H1 (cell line): Measurements from ENCODE around the gene ZBTB7B. TPM values are rescaled to one million over a fixed set of nuclear protein-coding genes. Genes with fewer than 3 reads are reported as not detected.

Experiments
- CTCF ChIA-PET: fragments of 300-600 bp; sonication (Branson Sonifier 250); formaldehyde crosslinking; loops from one replicate; lab custom pipeline; 2021; ENCODE audit not compliant: partially characterized antibody; lab: Charles Lee
- POLR2A ChIA-PET: fragments of 300-600 bp; sonication (Branson Sonifier 250); formaldehyde crosslinking; loops from one replicate; lab custom pipeline; 2021; ENCODE audit warnings: inconsistent platforms; ENCODE audit not compliant: partially characterized antibody; lab: Charles Lee
- DNase-seq, 2 experiments: peaks; one replicate each; pipeline versions ENCODE4 v3.0.0 to v3.0.0-alpha.2; 2010 to 2022; ENCODE audit warnings: low spot score in 2 of 2, low read depth in 1 of 2, mixed read lengths in 1 of 2
- FAIRE-seq: peaks from 2 replicates; lab custom pipeline; 2011; peaks lifted over from hg19 to GRCh38; lab: Jason Lieb, UNC
- H2AFZ ChIP-seq: 2 replicates; pipeline ENCODE4 v1.8.1; 2012; ENCODE audit warnings: low read length, inconsistent platforms
- H2AK5ac ChIP-seq: 2 replicates; pipeline ENCODE4 v1.6.1; 2013; ENCODE audit warnings: low read depth, low read length
- H2BK120ac ChIP-seq: replicated peaks from 2 replicates; pipeline ENCODE3; 2013; ENCODE audit warnings: low read depth, low read length, inconsistent platforms
- H2BK12ac ChIP-seq: 2 replicates; pipeline ENCODE4 v1.6.1; 2013; ENCODE audit warnings: low read depth, low read length
- H2BK15ac ChIP-seq: 2 replicates; pipeline ENCODE4 v1.6.1; 2013; ENCODE audit warnings: low read length
- H2BK20ac ChIP-seq: 2 replicates; pipeline ENCODE4 v1.6.1; 2013; ENCODE audit warnings: low read length
- H2BK5ac ChIP-seq: 2 replicates; pipeline ENCODE4 v1.6.1; 2013; ENCODE audit warnings: low read depth, low read length
- H3K14ac ChIP-seq: 2 replicates; pipeline ENCODE4 v1.6.1; 2013; ENCODE audit warnings: inconsistent platforms; ENCODE audit not compliant: insufficient read length
- H3K18ac ChIP-seq: 2 replicates; pipeline ENCODE4 v1.6.1; 2013; ENCODE audit warnings: low read length; ENCODE audit errors: extremely low read depth
- H3K23ac ChIP-seq: 2 replicates; pipeline ENCODE4 v1.6.1; 2013; ENCODE audit warnings: inconsistent platforms; ENCODE audit not compliant: insufficient read length
- H3K23me2 ChIP-seq: 2 replicates; pipeline ENCODE4 v1.6.1; 2013; ENCODE audit warnings: low read depth, low read length
- H3K27ac ChIP-seq: 2 replicates; pipeline ENCODE4 v1.6.1; 2011; ENCODE audit warnings: low read depth, low read length, inconsistent platforms
- H3K27me3 ChIP-seq, 4 experiments: replicated peaks in 1 of 4; 1 replicate in 1 of 4; 2 replicates in 3 of 4; pipeline versions ENCODE4 v1.6.1 to v1.8.1; 2011 to 2013; ENCODE audit warnings: low read length in 3 of 4, mild to moderate bottlenecking in 3 of 4, inconsistent platforms in 2 of 4, mixed read lengths in 2 of 4, moderate library complexity in 1 of 4; ENCODE audit not compliant: control insufficient read depth in 3 of 4, insufficient read depth in 3 of 4; ENCODE audit errors: extremely low read depth in 1 of 4
- H3K36me3 ChIP-seq, 4 experiments: 2 replicates each; pipeline versions ENCODE4 v1.6.1 to v1.8.1; 2011 to 2013; ENCODE audit warnings: mild to moderate bottlenecking in 4 of 4, low read length in 3 of 4, moderate library complexity in 2 of 4, control low read depth in 1 of 4, inconsistent platforms in 1 of 4; ENCODE audit not compliant: insufficient read depth in 4 of 4, control insufficient read depth in 2 of 4
- H3K4ac ChIP-seq: replicated peaks from 2 replicates; pipeline ENCODE3; 2013; ENCODE audit warnings: low read length, low read depth, mixed read lengths, inconsistent platforms; ENCODE audit not compliant: insufficient read length
- H3K4me1 ChIP-seq, 4 experiments: replicated peaks in 1 of 4; 1 replicate in 1 of 4; 2 replicates in 3 of 4; pipeline versions ENCODE4 v1.6.1 to v1.8.1; 2011 to 2013; ENCODE audit warnings: low read length in 3 of 4, inconsistent platforms in 2 of 4, mixed read lengths in 1 of 4; ENCODE audit not compliant: insufficient read depth in 4 of 4, control insufficient read depth in 3 of 4
- H3K4me2 ChIP-seq, 2 experiments: 2 replicates each; pipeline versions ENCODE4 v1.6.1 to v1.8.1; 2011 to 2013; ENCODE audit warnings: low read depth in 2 of 2, low read length in 2 of 2, control low read depth in 1 of 2, inconsistent platforms in 1 of 2, mild to moderate bottlenecking in 1 of 2; ENCODE audit not compliant: insufficient read depth in 1 of 2
- H3K4me3 ChIP-seq, 4 experiments: fragments of 200-600, 300-600 bp in 1 of 4; sonication (generic), shearing (Covaris generic), sonication (Bioruptor Twin) in 1 of 4; 2 replicates each; pipeline versions ENCODE4 v1.5.1 to v1.8.1; 2011 to 2016; ENCODE audit warnings: low read length in 4 of 4, low read depth in 3 of 4, control low read depth in 2 of 4, inconsistent platforms in 2 of 4, mild to moderate bottlenecking in 2 of 4, mixed read lengths in 1 of 4, moderate library complexity in 1 of 4; ENCODE audit not compliant: insufficient read depth in 2 of 4; ENCODE audit errors: extremely low read depth in 1 of 4
- H3K56ac ChIP-seq: replicated peaks from 2 replicates; pipeline ENCODE3; 2013; ENCODE audit warnings: low read depth, mild to moderate bottlenecking, mixed read lengths, low read length, inconsistent platforms; ENCODE audit not compliant: insufficient read length
- H3K79me1 ChIP-seq: 2 replicates; pipeline ENCODE4 v1.6.1; 2013; ENCODE audit warnings: low read depth, low read length, control low read depth
- H3K79me2 ChIP-seq, 2 experiments: 2 replicates each; pipeline versions ENCODE4 v1.6.1 to v1.8.1; 2012 to 2013; ENCODE audit warnings: low read length in 2 of 2, mild to moderate bottlenecking in 2 of 2, inconsistent platforms in 1 of 2; ENCODE audit not compliant: insufficient read depth in 2 of 2, control insufficient read depth in 1 of 2
- H3K9ac ChIP-seq, 4 experiments: replicated peaks in 1 of 4; 1 replicate in 1 of 4; 2 replicates in 3 of 4; pipeline versions ENCODE4 v1.6.1 to v1.8.1; 2011 to 2013; ENCODE audit warnings: low read depth in 3 of 4, low read length in 3 of 4, control low read depth in 2 of 4, mild to moderate bottlenecking in 2 of 4, moderate library complexity in 2 of 4, inconsistent platforms in 1 of 4; ENCODE audit errors: extremely low read depth in 1 of 4
- H3K9me3 ChIP-seq, 2 experiments: 2 replicates each; pipeline versions ENCODE4 v1.6.1 to v1.8.1; 2012 to 2013; ENCODE audit warnings: mild to moderate bottlenecking in 2 of 2, moderate library complexity in 2 of 2, control low read depth in 1 of 2, inconsistent platforms in 1 of 2, low read depth in 1 of 2, low read length in 1 of 2, mixed read lengths in 1 of 2; ENCODE audit not compliant: insufficient read depth in 2 of 2
- H4K20me1 ChIP-seq, 2 experiments: replicated peaks in 1 of 2; 2 replicates each; pipeline versions ENCODE3 to v1.8.1; 2011 to 2013; ENCODE audit warnings: inconsistent platforms in 2 of 2, low read length in 2 of 2, mild to moderate bottlenecking in 1 of 2; ENCODE audit not compliant: insufficient read depth in 2 of 2, control insufficient read depth in 1 of 2
- H4K5ac ChIP-seq: 2 replicates; pipeline ENCODE4 v1.6.1; 2013; ENCODE audit warnings: low read length, low read depth, mixed read lengths, inconsistent platforms; ENCODE audit not compliant: insufficient read length
- H4K8ac ChIP-seq: 2 replicates; pipeline ENCODE4 v1.8.0; 2013; ENCODE audit warnings: mild to moderate bottlenecking, moderate library complexity, low read length, inconsistent platforms; ENCODE audit not compliant: insufficient read depth; ENCODE audit errors: extremely low read depth
- H4K91ac ChIP-seq: replicated peaks from 2 replicates; pipeline ENCODE3; 2013; ENCODE audit warnings: low read length, mixed read lengths, inconsistent platforms; ENCODE audit not compliant: insufficient read length
- CHD1 ChIP-seq: IDR thresholded peaks from 2 replicates; pipeline ENCODE4 v1.6.1; 2012; ENCODE audit warnings: low read depth, low read length, improper control_type of control experiment
- CREB1 ChIP-seq: IDR thresholded peaks from 2 replicates; pipeline ENCODE4 v1.6.1; 2012; ENCODE audit warnings: inconsistent platforms
- CTBP2 ChIP-seq: IDR thresholded peaks from 2 replicates; pipeline ENCODE4 v1.7.0; 2011; ENCODE audit warnings: borderline replicate concordance, mild to moderate bottlenecking, moderate library complexity, mixed read lengths, low read length; ENCODE audit not compliant: insufficient read depth, insufficient read length
- EP300 ChIP-seq, 2 experiments: IDR thresholded peaks; 1 replicate in 1 of 2; 2 replicates in 1 of 2; pipeline ENCODE4 v1.6.1; 2011 to 2012; ENCODE audit warnings: low read depth in 2 of 2, low read length in 2 of 2, mild to moderate bottlenecking in 2 of 2, borderline replicate concordance in 1 of 2, inconsistent platforms in 1 of 2, moderate library complexity in 1 of 2
- EZH2 ChIP-seq: fragments of 200-600 bp; sonication (generic); IDR thresholded peaks from 2 replicates; pipeline ENCODE4 v1.7.1; 2012; ENCODE audit warnings: low read depth, mild to moderate bottlenecking, moderate library complexity, low read length, inconsistent platforms; ENCODE audit not compliant: severe bottlenecking
- KDM1A ChIP-seq: fragments of 200-600, 300-600 bp; sonication (generic); IDR thresholded peaks from 2 replicates; pipeline ENCODE4 v1.7.1; 2016; ENCODE audit warnings: mild to moderate bottlenecking, low read length, borderline replicate concordance
- NRF1 ChIP-seq: IDR thresholded peaks from 2 replicates; pipeline ENCODE4 v1.6.1; 2011; ENCODE audit warnings: mild to moderate bottlenecking, low read depth, low read length, improper control_type of control experiment
- SIRT6 ChIP-seq: IDR thresholded peaks from one replicate; pipeline ENCODE4 v1.7.1; 2012; ENCODE audit warnings: low read length, inconsistent platforms
- SP1 ChIP-seq: IDR thresholded peaks from 2 replicates; pipeline ENCODE4 v1.6.1; 2011; ENCODE audit warnings: low read depth, low read length
- ZNF274 ChIP-seq: IDR thresholded peaks from 2 replicates; pipeline ENCODE4 v1.7.0; 2012; ENCODE audit warnings: low read length, borderline replicate concordance; ENCODE audit errors: extremely low read depth
- WGBS, 2 experiments: shearing (Covaris generic) in 1 of 2; methylation state at CpG; one replicate each; pipeline versions ENCODE4 v1.1.6 to v1.1.7; 2013 to 2015; ENCODE audit warnings: low lambda C conversion rate in 2 of 2, mixed read lengths in 2 of 2, inconsistent platforms in 1 of 2, low coverage in 1 of 2, missing lambda C conversion rate in 1 of 2; ENCODE audit not compliant: insufficient replicate concordance in 2 of 2, insufficient coverage in 1 of 2, insufficient read length in 1 of 2; ENCODE audit errors: extremely low coverage in 1 of 2, missing lambda C conversion rate in 1 of 2; 5-methylcytosine and 5-hydroxymethylcytosine counted together
- polyA plus RNA-seq, 7 experiments: library from polyadenylated mRNA; depleted of rRNA in 3 of 7; stranded (reverse) in 5 of 7; unstranded in 2 of 7; fragments of >200 nt in 5 of 7; fragments of 200-250 nt in 2 of 7; gene quantifications; 1 replicate in 5 of 7; 2 replicates in 1 of 7; 4 replicates in 1 of 7; pipeline versions ENCODE4 v1.2.1 to v1.2.3, GENCODE V29; 2011 to 2013; ENCODE audit warnings: missing spikeins in 2 of 7, mixed read lengths in 2 of 7
- total RNA-seq: library from RNA; stranded (reverse); fragmentation: NEBNext Ultra II Directional; extraction: Animal tissue kit (Norgen Biotek cat#: 25700); gene quantifications from 2 replicates; pipeline ENCODE4 v1.2.1, GENCODE V29; 2021

ZBTB7B gene
- total and polyA plus RNA-seq, 2 of the 8 experiments (the other 6 are each of a cell fraction or from before 2014, with no cell fraction given) = 24.5 to 36.9 TPM

GRCh38 chr1:155011437-155012025, 8.9 kb downstream of the ZBTB7B start:
- Histone ChIP-seq H2BK120ac (peak overlapping the region; percentile 33), H3K36me3 (peaks cover 0 to 25% (median 13%) of the 10 kb centered on the region in 4 experiments; a peak in 4 of 8 replicates), H3K4me2 (peak overlapping the region; percentile 50 to 61; a peak in 2 of 4 replicates), H3K9ac (no peak overlapping the region), H3K4ac (no peak overlapping the region), H3K23ac (no peak overlapping the region), H2AFZ (no peak overlapping the region), H2BK12ac (peak overlapping the region; percentile 94; the same call in 1 of the 2 replicates), H2BK15ac (peak overlapping the region; percentile 53; the same call in 1 of the 2 replicates), H3K4me3 (no peak overlapping the region), H3K56ac (no peak overlapping the region), H3K27ac (no peak overlapping the region), H2BK5ac (0 out of 2 replicates have a peak overlapping the region, but pooled peaks have one; percentile 87), H3K79me2 (peaks cover 0 to 33% of the 10 kb centered on the region in 2 experiments; a peak in 3 of 4 replicates), H3K18ac (peak overlapping the region; percentile 87; the same call in 1 of the 2 replicates), H4K5ac (peak overlapping the region; percentile 53), H2BK20ac (no peak overlapping the region), H4K20me1 (peaks cover 0 to 9% of the 10 kb centered on the region in 2 experiments), H3K23me2 (no peaks in the 10 kb centered on the region; the same call in 1 of the 2 replicates), H3K27me3 (no peaks in the 10 kb centered on the region), H4K91ac (peak overlapping the region; percentile 34), H3K79me1 (peaks cover 15% of the 10 kb centered on the region), H4K8ac (peak overlapping the region; percentile 15; the same call in 1 of the 2 replicates), H3K4me1 (peaks cover 8 to 47% (median 34%) of the 10 kb centered on the region in 4 experiments), H3K14ac (no peak overlapping the region), H3K9me3 (no peaks in the 10 kb centered on the region), H2AK5ac (0 out of 2 replicates have a peak overlapping the region, but pooled peaks have one; percentile 33)
- WGBS, 2 experiments = 93% methylated on average over 3 of the region's 6 CpGs; no CpG with 5 or more reads in 1 of the 2 experiments
- DNase-seq = no peak
- CTCF ChIA-PET = interaction anchor here (1.1 to 18.6 kb wide), 4 partner anchors 14 to 105 kb away, joined by 3 to 354 read pairs (median 130); partner anchors contain the start of genes ADAM15, CKS1B, LENEP and ZBTB7B
- FAIRE-seq = no peak
- POLR2A ChIA-PET = interaction anchor here (0.6 to 14.8 kb wide), 10 partner anchors 6 to 69 kb away, joined by 3 to 128 read pairs (median 6); partner anchors contain the start of genes CKS1B, FLAD1, LENEP and SHC1
- TF ChIP-seq SP1 = no peak
- no peak for TF ChIP-seq KDM1A
- no peak for TF ChIP-seq SIRT6
- TF ChIP-seq ZNF274 = no peak
- no peak for TF ChIP-seq NRF1
- no peak for TF ChIP-seq CHD1
- TF ChIP-seq EZH2 = no peak
- no peak for TF ChIP-seq CREB1
- TF ChIP-seq EP300 (IDR thresholded peaks at IDR 0.05; ENCODE audit: borderline replicate concordance in 1 of 2, low read depth in 2 of 2, low read length in 2 of 2) = no peak
- no peak for TF ChIP-seq CTBP2
